Endometrial microvascular endothelial cells (primary cell): ENCODE data around the gene CEP55. TPM values are rescaled to one million over a fixed set of nuclear protein-coding genes. Genes with fewer than 3 reads are reported as not detected.

Experiments used
- in situ Hi-C: cut with HindIII; loops from 2 replicates; pipeline ENCODE4 v1.10.0; 2017; ENCODE audit warnings: low sequenced_read_pairs, low pct_unique_long_range_greater_than_20kb; ENCODE audit errors: inconsistent ontology term
- total RNA-seq: library from RNA; depleted of rRNA; stranded (reverse); fragments of >200 nt; gene quantifications from one replicate; pipeline ENCODE4 v1.2.3, GENCODE V29; 2015; ENCODE audit errors: inconsistent ontology term

CEP55 gene
- total RNA-seq = 72.3 TPM

- in situ Hi-C loops = no loop called here
Measured at GRCh38 chr10:93496322-93497041, at the start of gene CEP55. Gene CEP55 (plus strand): TSS chr10:93496612. CDS start chr10:93500052, 3,440 bp downstream.

- in situ Hi-C loops = no loop called here
Measured at GRCh38 chr10:93447019-93447418, 49.4 kb upstream of the CEP55 start.

DNA sequence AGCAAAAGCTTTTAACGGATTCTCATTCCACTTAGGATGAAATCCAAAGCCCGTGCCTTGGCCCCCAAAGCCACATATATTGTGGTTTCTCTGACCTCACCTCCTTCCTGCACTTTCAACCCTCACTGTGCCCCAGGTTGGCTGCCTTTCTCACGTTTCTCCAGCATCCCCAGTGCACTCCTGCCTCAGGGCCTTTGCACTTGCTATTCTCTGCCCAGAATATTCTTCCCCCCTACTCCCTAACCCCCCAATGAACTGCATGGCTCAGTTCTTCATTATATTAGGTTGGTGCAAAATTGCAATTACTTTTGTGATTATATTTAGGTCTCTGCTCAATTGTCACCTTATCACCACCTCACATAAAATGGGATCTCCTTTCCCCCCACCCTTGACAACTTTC lies 48.4 kb upstream of the CEP55 start:
- in situ Hi-C loops = no loop called here

GRCh38 chr10:93451244-93451947 lies 45.0 kb upstream of the CEP55 start:
- in situ Hi-C loops = no loop called here

DNA sequence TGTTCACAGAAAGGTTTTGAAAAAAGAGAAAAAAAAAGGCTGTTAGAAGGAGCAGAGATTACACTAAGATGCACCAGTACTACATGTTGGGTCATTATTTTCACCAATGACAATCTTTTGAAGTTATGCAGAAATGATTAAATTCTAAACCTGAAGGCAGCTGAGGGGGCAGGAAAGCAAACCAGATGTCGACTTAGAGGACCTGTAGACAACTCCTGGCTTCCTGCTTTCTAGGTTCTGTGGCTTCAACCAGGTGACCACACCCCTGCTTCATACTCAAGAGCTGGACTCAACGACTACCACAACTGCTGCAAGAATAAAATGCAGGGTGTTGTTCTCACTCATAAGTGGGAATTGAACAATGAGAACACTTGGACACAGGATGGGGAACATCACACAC lies 44.3 kb upstream of the CEP55 start:
- in situ Hi-C loops = no loop called here

GRCh38 chr10:93454146-93454545 lies 42.3 kb upstream of the CEP55 start:
- in situ Hi-C loops = no loop called here

DNA sequence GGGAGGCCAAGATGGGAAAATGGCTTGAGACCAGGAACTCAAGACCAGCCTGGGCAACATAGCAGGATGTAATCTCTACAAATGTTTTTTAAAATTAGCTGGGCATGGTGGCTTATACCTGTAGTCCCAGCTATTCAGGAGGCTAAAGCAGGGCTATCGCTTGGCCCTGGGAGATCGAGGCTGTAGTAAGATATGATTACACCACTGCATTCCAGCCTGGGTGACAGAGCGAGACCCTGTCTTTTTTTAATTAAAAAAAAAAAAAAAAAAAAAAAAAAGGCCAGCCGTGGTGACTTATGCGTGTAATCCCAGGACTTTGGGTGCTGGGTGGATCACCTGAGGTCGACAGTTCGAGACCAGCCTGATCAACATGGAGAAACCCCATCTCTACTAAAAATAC lies 41.7 kb upstream of the CEP55 start:
- in situ Hi-C loops = no loop called here

- in situ Hi-C loops = no loop called here
Measured at GRCh38 chr10:93456480-93456879, 39.9 kb upstream of the CEP55 start.

DNA sequence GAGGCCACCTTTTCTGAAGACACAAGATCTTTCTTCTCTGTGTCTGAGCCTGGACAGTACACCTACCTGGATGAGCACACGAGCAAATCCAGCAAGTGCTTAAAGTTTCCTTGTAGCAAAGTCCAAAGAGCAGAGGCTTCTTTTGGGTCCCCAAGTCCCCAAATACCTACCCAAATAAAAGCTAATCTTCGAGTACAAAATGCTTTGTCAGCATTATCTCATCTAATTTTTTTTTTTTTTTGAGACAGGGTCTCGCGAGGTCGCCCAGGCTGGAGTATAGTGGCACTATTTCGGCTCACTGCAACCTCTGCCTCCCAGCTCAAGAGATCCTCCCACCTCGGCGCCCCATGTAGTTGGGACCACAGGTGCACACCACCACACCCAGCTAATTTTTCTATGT lies 38.9 kb upstream of the CEP55 start:
- in situ Hi-C loops = no loop called here

DNA sequence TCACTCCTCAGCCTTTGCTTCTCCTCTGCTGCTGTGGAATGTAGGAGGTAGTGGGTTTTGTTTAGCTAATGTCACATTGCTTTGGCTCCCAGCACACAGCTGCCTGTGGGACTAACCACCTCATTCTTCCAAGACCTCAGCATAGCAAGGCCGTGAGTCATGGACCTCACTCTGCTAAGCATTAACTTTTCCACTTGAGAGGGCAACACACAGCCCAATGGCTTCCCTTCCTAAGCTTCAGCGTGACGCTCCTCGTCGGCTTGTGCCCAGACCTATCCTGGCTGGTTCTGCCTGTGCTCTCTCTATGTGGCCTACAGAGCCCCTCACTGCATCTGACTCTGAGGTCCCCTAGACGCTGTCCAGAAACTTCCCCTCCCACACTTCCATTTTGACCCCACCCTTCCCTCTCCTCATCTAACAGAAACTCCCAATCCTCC lies 37.6 kb upstream of the CEP55 start:
- in situ Hi-C loops = no loop called here

DNA sequence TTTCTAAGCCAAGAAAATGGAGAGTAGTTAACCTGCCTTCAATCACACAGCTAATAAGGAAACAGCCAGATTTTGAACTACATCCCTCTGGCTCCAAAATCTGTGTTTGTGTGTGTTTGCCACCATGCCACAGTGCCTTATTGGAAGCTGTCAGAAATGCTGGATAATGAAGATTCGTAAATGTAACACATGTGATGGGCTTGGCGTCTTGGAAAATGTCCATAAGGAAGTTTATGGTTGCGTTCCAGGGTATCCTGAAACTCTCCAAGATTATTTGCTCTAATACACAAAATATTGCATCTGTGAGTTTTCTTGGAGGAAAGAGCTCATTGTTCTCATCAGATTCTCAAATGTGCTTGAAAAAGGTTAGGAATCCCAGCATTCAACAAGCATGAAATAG lies 36.9 kb upstream of the CEP55 start:
- in situ Hi-C loops = no loop called here

DNA sequence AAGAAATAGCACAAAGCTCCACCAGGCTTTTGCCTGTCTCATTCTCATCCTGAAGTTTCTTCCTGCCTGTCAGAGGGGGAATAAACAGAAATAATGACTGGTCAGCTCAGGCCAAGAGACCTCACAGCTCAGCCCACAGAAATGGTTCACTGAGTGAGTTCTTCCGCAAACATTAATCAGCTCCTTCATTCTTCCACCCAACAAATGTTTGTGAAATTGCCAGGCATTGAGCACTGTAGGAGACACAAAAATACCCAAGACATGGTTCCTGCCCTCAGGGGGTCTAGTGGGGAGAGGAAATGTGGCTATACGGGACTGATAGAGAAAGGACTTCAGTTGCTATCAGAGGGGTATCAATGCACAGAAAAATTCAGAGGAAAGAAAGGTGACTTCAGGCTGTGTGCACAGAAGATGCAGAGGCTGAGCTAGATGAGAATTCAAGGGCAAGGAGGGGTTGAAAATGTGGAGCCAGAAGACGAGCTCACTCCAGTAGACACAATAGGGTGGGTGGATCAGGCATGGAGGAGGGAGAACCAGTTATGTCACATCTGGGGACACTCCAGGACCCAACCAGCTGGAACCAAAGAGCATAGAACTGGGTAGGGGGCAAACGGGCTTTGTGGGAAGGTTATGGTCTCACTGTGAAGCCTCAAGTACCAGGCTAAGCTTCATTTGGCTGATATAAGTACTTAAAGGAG lies 35.2 kb upstream of the CEP55 start:
- in situ Hi-C loops = no loop called here

DNA sequence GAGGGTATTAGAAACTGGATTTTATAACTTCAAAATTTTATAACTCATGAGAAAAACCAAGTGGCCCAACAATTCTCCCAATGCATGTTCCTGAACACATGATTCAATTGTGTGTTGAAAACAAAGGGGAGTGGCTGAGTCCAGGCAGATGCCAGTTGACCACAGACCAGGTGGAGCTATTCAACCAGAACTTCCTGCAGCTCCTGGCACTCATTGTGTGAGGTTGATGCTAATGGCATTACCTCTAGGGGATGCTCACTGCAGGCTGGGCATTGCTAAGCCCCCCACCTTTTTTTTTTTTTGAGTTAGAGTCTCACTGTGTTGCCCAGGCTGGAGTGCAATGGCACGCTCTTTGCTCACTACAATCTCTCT lies 34.6 kb upstream of the CEP55 start:
- in situ Hi-C loops = no loop called here

- in situ Hi-C loops = no loop called here
Measured at GRCh38 chr10:93462371-93462770, 34.0 kb upstream of the CEP55 start.

GRCh38 chr10:93462881-93463280 lies 33.5 kb upstream of the CEP55 start:
- in situ Hi-C loops = no loop called here

DNA sequence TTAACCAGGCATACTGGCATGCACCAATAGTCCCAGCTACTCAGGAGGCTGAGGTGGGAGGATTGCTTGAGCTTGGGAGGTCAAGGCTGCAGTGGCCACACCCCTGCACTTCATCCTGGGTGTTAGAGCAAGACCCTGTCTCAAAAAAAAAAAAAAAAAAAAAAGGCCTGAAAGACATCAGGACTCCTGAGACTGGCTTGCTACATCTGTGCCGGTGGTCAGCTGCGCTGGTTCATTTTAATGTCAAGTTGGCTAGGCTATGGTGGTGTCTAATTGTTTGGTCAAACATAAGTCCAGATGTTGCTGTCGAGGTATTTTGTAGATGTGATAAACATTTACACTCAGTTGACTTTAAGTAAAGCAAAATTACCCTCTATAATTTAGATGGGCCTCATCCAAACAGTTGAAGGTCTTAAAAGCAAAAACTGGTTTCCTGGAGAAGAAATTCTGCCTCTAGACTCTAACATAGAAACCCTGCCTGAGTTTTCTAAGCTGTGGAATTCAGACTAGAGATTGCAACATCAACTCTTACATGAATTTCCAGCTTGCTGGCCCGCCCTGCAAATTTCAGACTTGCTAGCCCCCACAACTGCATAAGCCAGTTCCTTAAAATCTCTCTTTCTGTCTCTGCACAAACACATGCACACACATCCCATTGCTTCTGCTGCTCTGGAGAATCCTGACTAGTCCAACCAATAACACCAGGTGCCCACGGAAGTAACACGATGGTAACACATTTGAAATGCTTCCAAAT lies 32.5 kb upstream of the CEP55 start:
- in situ Hi-C loops = no loop called here

- in situ Hi-C loops = no loop called here
Measured at GRCh38 chr10:93464776-93465388, 31.5 kb upstream of the CEP55 start.

DNA sequence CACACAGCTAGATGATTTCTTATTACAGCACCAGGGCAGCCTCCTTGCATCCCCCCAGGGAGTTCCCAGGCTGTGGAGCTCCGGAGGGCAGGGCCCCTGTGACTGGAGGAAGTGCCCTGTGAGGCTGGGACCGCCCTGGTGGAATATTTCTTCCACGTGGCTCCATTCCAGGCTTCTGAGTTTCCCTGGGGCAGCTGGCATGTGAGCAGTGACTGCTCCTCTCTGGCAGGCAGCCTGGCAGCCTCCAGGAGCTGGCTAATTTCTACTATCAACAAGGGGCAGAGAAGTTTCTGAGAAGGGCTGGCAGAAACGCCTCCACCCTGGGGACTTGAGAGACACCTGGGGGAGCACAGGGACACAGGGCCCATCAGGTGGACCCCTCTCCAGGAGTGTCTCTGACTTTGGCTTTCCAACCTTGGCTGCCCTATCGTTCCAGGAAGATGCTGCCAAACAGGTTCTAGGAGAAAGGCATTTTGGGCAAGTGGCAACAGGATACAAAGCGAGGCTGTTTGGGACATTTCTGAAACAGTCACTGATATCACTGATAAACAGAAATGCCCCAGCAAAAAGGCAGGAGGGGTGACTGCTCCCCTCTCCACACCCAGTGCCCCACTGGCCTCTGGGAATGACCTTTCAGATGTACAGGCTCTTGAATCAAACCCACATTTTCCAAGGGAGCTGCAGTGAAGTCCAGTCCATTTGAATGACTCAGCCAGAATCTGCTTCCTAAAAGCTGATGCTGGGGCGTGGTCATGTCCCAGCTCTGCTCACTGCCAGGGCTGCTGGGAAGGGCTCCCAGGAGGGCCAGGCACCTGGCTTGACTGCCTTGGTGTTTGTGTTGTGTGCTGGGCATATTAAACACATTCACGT lies 30.4 kb upstream of the CEP55 start:
- in situ Hi-C loops = no loop called here
